ENCODE measurements around the gene POU6F2.

The POU6F2 gene

GRCh38 chr7:39341083-39341482 is 363.4 kb downstream of the POU6F2 start:
- no peak overlapping the region for H3K9ac ChIP-seq (ENCODE audit: low read length)
- TF ChIP-seq EZH2 (optimal IDR thresholded peaks at IDR 0.05; ENCODE audit: low read depth, low read length) (no peak), EZH2phosphoT487 (IDR thresholded peaks at IDR 0.05; ENCODE audit: low read length) (no peak), CTCF (IDR thresholded peaks at IDR 0.05; ENCODE audit: low read length) (no peak)
- H3F3A ChIP-seq (ENCODE audit: insufficient read depth, low read length): no peaks in the 10 kb centered on the region
- H3K4me3 ChIP-seq (ENCODE audit: low read length): no peak overlapping the region
- no peaks in the 10 kb centered on the region for H3K27me3 ChIP-seq (replicated peaks; ENCODE audit: insufficient read depth, low read length)
- no peaks in the 10 kb centered on the region for H3K9me3 ChIP-seq (replicated peaks; ENCODE audit: insufficient read depth, low read length)
- H3K4me2 ChIP-seq (ENCODE audit: low read depth, low read length): no peak overlapping the region
- no peaks in the 10 kb centered on the region for H3K79me2 ChIP-seq (ENCODE audit: low read length)
- DNase-seq: no peak
- no peak overlapping the region for H2AFZ ChIP-seq (ENCODE audit: low read length)
- H3K4me1 ChIP-seq (ENCODE audit: low read length): no peaks in the 10 kb centered on the region
- H3K27ac ChIP-seq (ENCODE audit: low read length): no peak overlapping the region
- H3K36me3 ChIP-seq (replicated peaks; ENCODE audit: insufficient read depth, low read length): no peaks in the 10 kb centered on the region
- H3K9me2 ChIP-seq (replicated peaks; ENCODE audit: insufficient read depth, low read length): no peaks in the 10 kb centered on the region
- no peaks in the 10 kb centered on the region for H4K20me1 ChIP-seq (ENCODE audit: insufficient read depth, low read length)

- no peaks in the 10 kb centered on the region for H3K27me3 ChIP-seq (replicated peaks; ENCODE audit: insufficient read depth, low read length)
Measured at GRCh38 chr7:39342763-39343162, 365.1 kb downstream of the POU6F2 start.

DNA sequence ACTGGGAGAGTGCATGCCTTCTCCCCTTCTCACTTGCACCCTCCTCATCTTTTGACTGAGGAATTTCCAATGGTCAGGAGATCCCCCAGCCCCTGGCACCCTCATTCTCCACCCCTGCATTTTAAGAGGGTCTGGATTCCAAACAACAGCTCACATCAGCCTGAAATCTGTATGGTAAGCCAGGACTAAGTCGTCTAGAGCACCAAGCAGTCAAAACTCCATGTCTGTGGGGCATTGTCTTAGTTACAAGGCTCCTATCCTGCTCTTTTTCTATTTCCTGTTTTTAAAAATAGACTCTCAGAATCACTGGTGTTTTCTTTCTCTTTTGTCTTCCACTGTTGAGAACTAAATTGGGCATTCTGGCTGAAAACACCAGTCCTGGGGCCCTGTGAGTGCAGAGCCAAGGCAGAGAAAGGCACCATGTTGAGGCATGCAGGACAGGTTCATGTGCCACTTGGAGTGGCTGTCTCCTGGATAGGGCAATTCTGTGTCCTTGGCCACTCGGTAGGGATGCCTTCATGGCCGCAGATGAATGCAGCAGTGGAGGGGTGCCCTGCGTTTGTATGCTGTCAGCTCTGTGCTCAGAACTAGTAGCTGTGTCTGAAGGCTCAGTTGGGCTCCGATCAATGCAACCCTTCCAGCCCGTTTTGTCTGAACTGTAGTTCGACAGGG is 371.9 kb downstream of the POU6F2 start:
- H3K4me3 ChIP-seq (ENCODE audit: low read length): no peak overlapping the region
- no peaks in the 10 kb centered on the region for H3K27me3 ChIP-seq (replicated peaks; ENCODE audit: insufficient read depth, low read length)
- H3K36me3 ChIP-seq (replicated peaks; ENCODE audit: insufficient read depth, low read length): no peaks in the 10 kb centered on the region
- H3K4me1 ChIP-seq (ENCODE audit: low read length): peaks cover 14% of the 10 kb centered on the region; the same call in 1 of the 2 replicates
- no peaks in the 10 kb centered on the region for H3K9me3 ChIP-seq (replicated peaks; ENCODE audit: insufficient read depth, low read length)
- H4K20me1 ChIP-seq (ENCODE audit: insufficient read depth, low read length): no peaks in the 10 kb centered on the region
- no peaks in the 10 kb centered on the region for H3K9me2 ChIP-seq (replicated peaks; ENCODE audit: insufficient read depth, low read length)
- peak overlapping the region; percentile 26 for H2AFZ ChIP-seq (ENCODE audit: low read length)
- peak; percentile 18 for DNase-seq
- TF ChIP-seq EZH2 (optimal IDR thresholded peaks at IDR 0.05; ENCODE audit: low read depth, low read length) (no peak), CTCF (IDR thresholded peaks at IDR 0.05; ENCODE audit: low read length) (no peak), EZH2phosphoT487 (IDR thresholded peaks at IDR 0.05; ENCODE audit: low read length) (no peak)
- no peak overlapping the region for H3K9ac ChIP-seq (ENCODE audit: low read length)
- H3K4me2 ChIP-seq (ENCODE audit: low read depth, low read length): peak overlapping the region; percentile 24
- no peaks in the 10 kb centered on the region for H3K79me2 ChIP-seq (ENCODE audit: low read length)
- no peaks in the 10 kb centered on the region for H3F3A ChIP-seq (ENCODE audit: insufficient read depth, low read length)
- H3K27ac ChIP-seq (ENCODE audit: low read length): peak overlapping the region; percentile 0; the same call in 1 of the 2 replicates

More at GRCh38 chr7:39342763-39343162, 365.1 kb downstream of the POU6F2 start:
- H3K79me2 ChIP-seq (ENCODE audit: low read length): no peaks in the 10 kb centered on the region
- no peaks in the 10 kb centered on the region for H3K4me1 ChIP-seq (ENCODE audit: low read length)
- DNase-seq: no peak
- no peak overlapping the region for H3K27ac ChIP-seq (ENCODE audit: low read length)
- H4K20me1 ChIP-seq (ENCODE audit: insufficient read depth, low read length): no peaks in the 10 kb centered on the region
- H3K4me3 ChIP-seq (ENCODE audit: low read length): no peak overlapping the region
- H3F3A ChIP-seq (ENCODE audit: insufficient read depth, low read length): no peaks in the 10 kb centered on the region
- no peak overlapping the region for H2AFZ ChIP-seq (ENCODE audit: low read length)
- H3K9me2 ChIP-seq (replicated peaks; ENCODE audit: insufficient read depth, low read length): no peaks in the 10 kb centered on the region
- no peak for TF ChIP-seq EZH2phosphoT487 (IDR thresholded peaks at IDR 0.05; ENCODE audit: low read length)
- TF ChIP-seq EZH2 (optimal IDR thresholded peaks at IDR 0.05; ENCODE audit: low read depth, low read length): no peak
- no peak for TF ChIP-seq CTCF (IDR thresholded peaks at IDR 0.05; ENCODE audit: low read length)
- no peaks in the 10 kb centered on the region for H3K9me3 ChIP-seq (replicated peaks; ENCODE audit: insufficient read depth, low read length)
- no peaks in the 10 kb centered on the region for H3K36me3 ChIP-seq (replicated peaks; ENCODE audit: insufficient read depth, low read length)
- no peak overlapping the region for H3K9ac ChIP-seq (ENCODE audit: low read length)
- H3K4me2 ChIP-seq (ENCODE audit: low read depth, low read length): no peak overlapping the region
